Neuronal stem cell (in vitro differentiated cells): ENCODE results near the gene IDE.

Source experiments
- DNase-seq: peaks from one replicate; pipeline ENCODE4 v3.0.0-alpha.2; 2013; ENCODE audit warnings: low spot score
- H2AFZ ChIP-seq: one replicate; pipeline ENCODE4 v1.6.1; 2013; ENCODE audit warnings: mild to moderate bottlenecking, low read length, inconsistent platforms
- H2AK5ac ChIP-seq: 2 replicates; pipeline ENCODE4 v1.6.1; 2013; ENCODE audit warnings: low read depth, mild to moderate bottlenecking, inconsistent platforms, low read length, moderate library complexity, mixed read lengths
- H2BK120ac ChIP-seq: 2 replicates; pipeline ENCODE4 v1.6.1; 2013; ENCODE audit warnings: low read depth, mild to moderate bottlenecking, inconsistent platforms, low read length, moderate library complexity, mixed read lengths
- H2BK12ac ChIP-seq: one replicate; pipeline ENCODE4 v1.6.1; 2013; ENCODE audit warnings: low read length, inconsistent platforms
- H2BK15ac ChIP-seq: 2 replicates; pipeline ENCODE4 v1.6.1; 2013; ENCODE audit warnings: mild to moderate bottlenecking, low read length, inconsistent platforms, mixed read lengths
- H2BK5ac ChIP-seq: one replicate; pipeline ENCODE4 v1.6.1; 2013; ENCODE audit warnings: inconsistent platforms, mild to moderate bottlenecking, low read length, moderate library complexity
- H3K14ac ChIP-seq: one replicate; pipeline ENCODE4 v1.6.1; 2013; ENCODE audit warnings: low read length, inconsistent platforms
- H3K18ac ChIP-seq: 2 replicates; pipeline ENCODE4 v1.6.1; 2013; ENCODE audit warnings: low read length, inconsistent platforms
- H3K23ac ChIP-seq: 2 replicates; pipeline ENCODE4 v1.6.1; 2013; ENCODE audit warnings: low read depth, mild to moderate bottlenecking, mixed read lengths, low read length, inconsistent platforms; ENCODE audit not compliant: poor library complexity
- H3K27ac ChIP-seq: replicated peaks from 3 replicates; pipeline ENCODE4 v1.5.1; 2013; ENCODE audit warnings: low read length, inconsistent platforms
- H3K27me3 ChIP-seq, 3 experiments: 2 replicates each; pipeline ENCODE4 v1.6.1; 2013; ENCODE audit warnings: low read length in 3 of 3, mild to moderate bottlenecking in 2 of 3, inconsistent platforms in 1 of 3, low read depth in 1 of 3, mixed read lengths in 1 of 3, moderate library complexity in 1 of 3; ENCODE audit not compliant: control insufficient read depth in 3 of 3, insufficient read depth in 3 of 3
- H3K36me3 ChIP-seq, 2 donors: replicated peaks in 1 of 2; 2 replicates each; pipeline ENCODE4 v1.6.1; 2013; ENCODE audit warnings: low read length in 2 of 2; ENCODE audit not compliant: control insufficient read depth in 2 of 2, insufficient read depth in 2 of 2
- H3K4ac ChIP-seq: 2 replicates; pipeline ENCODE4 v1.6.1; 2013; ENCODE audit warnings: inconsistent platforms, mild to moderate bottlenecking, low read length, moderate library complexity
- H3K4me1 ChIP-seq, 2 donors: 1 replicate in 1 of 2; 2 replicates in 1 of 2; pipeline ENCODE4 v1.6.1; 2013; ENCODE audit warnings: low read length in 2 of 2, low read depth in 1 of 2; ENCODE audit not compliant: control insufficient read depth in 2 of 2, insufficient read depth in 1 of 2
- H3K4me2 ChIP-seq: one replicate; pipeline ENCODE4 v1.6.1; 2013; ENCODE audit warnings: mild to moderate bottlenecking, low read length, inconsistent platforms; ENCODE audit not compliant: insufficient read depth, poor library complexity, severe bottlenecking
- H3K4me3 ChIP-seq, 2 donors: 2 replicates each; pipeline ENCODE4 v1.5.1; 2013; ENCODE audit warnings: low read length in 2 of 2, mild to moderate bottlenecking in 2 of 2, inconsistent platforms in 1 of 2, moderate library complexity in 1 of 2
- H3K79me1 ChIP-seq: one replicate; pipeline ENCODE4 v1.6.1; 2013; ENCODE audit warnings: low read depth, mild to moderate bottlenecking, inconsistent platforms, low read length, moderate library complexity
- H3K9ac ChIP-seq: one replicate; pipeline ENCODE4 v1.6.1; 2013; ENCODE audit warnings: mild to moderate bottlenecking, low read depth, low read length, inconsistent platforms; ENCODE audit not compliant: poor library complexity
- H3K9me3 ChIP-seq, 2 donors: replicated peaks in 1 of 2; 2 replicates each; pipeline versions ENCODE3 to v1.6.1; 2013; ENCODE audit warnings: low read length in 2 of 2, mild to moderate bottlenecking in 2 of 2, inconsistent platforms in 1 of 2, low read depth in 1 of 2, mixed read lengths in 1 of 2, moderate library complexity in 1 of 2; ENCODE audit not compliant: control insufficient read depth in 2 of 2, insufficient read depth in 1 of 2
- H4K8ac ChIP-seq: one replicate; pipeline ENCODE4 v1.6.1; 2013; ENCODE audit warnings: low read depth, mild to moderate bottlenecking, inconsistent platforms, low read length, moderate library complexity
- H4K91ac ChIP-seq: one replicate; pipeline ENCODE4 v1.6.1; 2013; ENCODE audit warnings: low read length, low read depth, mild to moderate bottlenecking, inconsistent platforms; ENCODE audit not compliant: poor library complexity
- WGBS, 2 donors: extraction: QIAGEN DNeasy Blood & Tissue Kit; methylation state at CpG; one replicate each; pipeline ENCODE4 v1.1.7; 2013; ENCODE audit warnings: missing lambda C conversion rate in 2 of 2, mixed read lengths in 1 of 2; ENCODE audit not compliant: insufficient read length in 2 of 2, insufficient replicate concordance in 1 of 2; ENCODE audit errors: extremely low coverage in 2 of 2; 5-methylcytosine and 5-hydroxymethylcytosine counted together

IDE gene

DNA sequence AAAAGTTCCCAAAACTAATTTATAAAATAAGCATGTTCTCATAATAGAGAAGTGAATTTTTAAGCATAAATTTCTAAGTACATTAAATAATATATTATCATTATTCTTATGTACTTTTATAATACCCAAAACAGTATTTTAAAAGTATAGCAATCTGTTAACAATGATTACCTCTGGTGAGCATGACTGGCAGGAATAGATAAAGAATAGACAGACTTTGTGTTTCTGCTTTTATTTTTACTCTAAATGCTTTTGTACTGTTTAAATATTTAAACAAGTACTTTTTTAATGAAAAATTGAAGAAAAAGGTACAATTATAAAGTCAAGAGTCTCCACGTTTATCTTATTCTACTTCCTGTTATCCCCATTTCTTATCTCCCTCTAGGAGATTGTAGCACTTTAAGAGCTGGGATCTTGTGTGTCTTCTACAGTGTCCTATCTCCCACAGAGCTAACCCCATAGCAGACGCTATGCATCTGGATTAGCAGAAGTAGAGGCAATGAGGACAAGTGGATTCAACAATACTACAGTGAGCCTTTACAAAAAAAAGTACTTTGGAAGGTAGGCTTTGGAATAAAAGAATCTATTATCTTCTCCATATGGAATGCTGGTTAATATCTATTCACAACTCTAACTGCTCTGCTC lies 42.9 kb downstream of the IDE start:
- H2AFZ ChIP-seq: no peak overlapping the region
- no peak overlapping the region for H4K91ac ChIP-seq
- no peak overlapping the region for H3K14ac ChIP-seq
- H3K27ac ChIP-seq: no peak overlapping the region
- H2AK5ac ChIP-seq: no peak overlapping the region
- H3K9ac ChIP-seq: no peak overlapping the region
- peaks cover 0 to 2% of the 10 kb centered on the region in 2 donors for H3K4me1 ChIP-seq
- no CpG with 5 or more reads among the region's 2 CpGs for WGBS, 2 donors
- no peak overlapping the region for H3K4ac ChIP-seq
- no peak overlapping the region for H3K18ac ChIP-seq
- no peaks in the 10 kb centered on the region for H3K9me3 ChIP-seq
- H3K4me3 ChIP-seq: no peak overlapping the region
- H2BK120ac ChIP-seq: no peak overlapping the region
- H2BK5ac ChIP-seq: no peak overlapping the region
- H2BK15ac ChIP-seq: no peak overlapping the region
- no peak overlapping the region for H2BK12ac ChIP-seq
- peaks cover 2 to 81% of the 10 kb centered on the region in 2 donors for H3K36me3 ChIP-seq
- DNase-seq: no peak
- H3K27me3 ChIP-seq: no peaks in the 10 kb centered on the region
- no peak overlapping the region for H4K8ac ChIP-seq
- H3K23ac ChIP-seq: no peak overlapping the region
- H3K79me1 ChIP-seq: no peaks in the 10 kb centered on the region
- no peak overlapping the region for H3K4me2 ChIP-seq

DNA sequence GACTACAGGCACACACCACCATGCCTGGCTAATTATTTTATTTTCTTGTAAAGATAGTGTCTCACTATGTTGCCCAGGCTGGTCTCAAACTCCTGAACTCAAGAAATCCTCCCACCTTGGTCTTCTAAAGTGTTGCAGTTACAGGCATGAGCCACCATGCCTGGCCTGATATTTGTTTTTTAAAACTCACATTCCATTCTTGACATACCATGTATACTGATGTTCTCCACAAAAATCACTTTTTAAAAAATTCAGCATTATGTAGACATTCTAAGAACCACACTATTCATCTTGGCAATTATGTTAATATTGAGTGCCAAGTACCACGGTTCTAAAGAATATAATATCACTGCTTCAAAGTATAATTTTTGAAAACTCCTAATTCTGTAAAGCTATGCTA lies 43.5 kb downstream of the IDE start:
- Histone ChIP-seq H4K8ac (no peak overlapping the region), H3K14ac (no peak overlapping the region), H2AFZ (no peak overlapping the region), H2BK5ac (no peak overlapping the region), H3K9me3 (no peaks in the 10 kb centered on the region), H4K91ac (no peak overlapping the region), H3K4me1 (peaks cover 0 to 2% of the 10 kb centered on the region in 2 donors), H2AK5ac (no peak overlapping the region), H3K36me3 (peaks cover 2 to 80% of the 10 kb centered on the region in 2 donors), H3K27me3 (no peaks in the 10 kb centered on the region), H3K79me1 (no peaks in the 10 kb centered on the region), H3K4ac (no peak overlapping the region), H2BK12ac (no peak overlapping the region), H2BK120ac (no peak overlapping the region), H3K4me2 (no peak overlapping the region), H3K18ac (no peak overlapping the region), H3K4me3 (no peak overlapping the region), H3K27ac (no peak overlapping the region), H2BK15ac (no peak overlapping the region), H3K23ac (no peak overlapping the region), H3K9ac (no peak overlapping the region)
- no CpG with 5 or more reads among the region's 1 CpG for WGBS, 2 donors
- DNase-seq: no peak

DNA sequence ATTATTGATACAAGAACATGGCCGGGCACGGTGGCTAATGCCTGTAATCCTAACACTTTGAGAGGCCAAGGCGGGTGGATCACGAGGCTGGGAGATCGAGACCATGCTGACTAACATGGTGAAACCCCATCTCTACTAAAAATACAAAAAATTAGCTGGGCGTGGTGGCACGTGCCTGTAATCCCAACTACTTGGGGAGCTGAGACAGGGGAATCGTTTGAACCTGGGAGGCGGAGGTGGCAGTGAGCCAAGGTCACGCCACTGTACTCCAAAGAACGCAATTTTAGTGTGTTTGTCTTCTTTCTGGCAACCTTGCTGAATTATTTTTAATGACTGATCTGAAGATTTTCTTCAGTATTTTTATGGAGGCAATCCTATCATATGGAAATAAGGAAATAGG lies 46.2 kb downstream of the IDE start:
- H2BK12ac ChIP-seq: no peak overlapping the region
- no peaks in the 10 kb centered on the region for H3K27me3 ChIP-seq
- no peak overlapping the region for H2BK15ac ChIP-seq
- H2BK5ac ChIP-seq: no peak overlapping the region
- H2AK5ac ChIP-seq: no peak overlapping the region
- H3K9me3 ChIP-seq: no peaks in the 10 kb centered on the region
- no peak overlapping the region for H3K4ac ChIP-seq
- WGBS, 2 donors: no CpG with 5 or more reads among the region's 11 CpGs
- no peak overlapping the region for H4K91ac ChIP-seq
- DNase-seq: no peak
- no peak overlapping the region for H3K23ac ChIP-seq
- no peak overlapping the region for H3K18ac ChIP-seq
- H3K27ac ChIP-seq: no peak overlapping the region
- no peak overlapping the region for H4K8ac ChIP-seq
- peaks cover 2 to 76% of the 10 kb centered on the region in 2 donors for H3K36me3 ChIP-seq
- H2AFZ ChIP-seq: no peak overlapping the region
- H3K79me1 ChIP-seq: no peaks in the 10 kb centered on the region
- no peak overlapping the region for H3K4me3 ChIP-seq
- H3K14ac ChIP-seq: no peak overlapping the region
- no peak overlapping the region for H3K4me2 ChIP-seq
- peaks cover 0 to 5% of the 10 kb centered on the region in 2 donors for H3K4me1 ChIP-seq
- H2BK120ac ChIP-seq: no peak overlapping the region
- H3K9ac ChIP-seq: no peak overlapping the region

DNA sequence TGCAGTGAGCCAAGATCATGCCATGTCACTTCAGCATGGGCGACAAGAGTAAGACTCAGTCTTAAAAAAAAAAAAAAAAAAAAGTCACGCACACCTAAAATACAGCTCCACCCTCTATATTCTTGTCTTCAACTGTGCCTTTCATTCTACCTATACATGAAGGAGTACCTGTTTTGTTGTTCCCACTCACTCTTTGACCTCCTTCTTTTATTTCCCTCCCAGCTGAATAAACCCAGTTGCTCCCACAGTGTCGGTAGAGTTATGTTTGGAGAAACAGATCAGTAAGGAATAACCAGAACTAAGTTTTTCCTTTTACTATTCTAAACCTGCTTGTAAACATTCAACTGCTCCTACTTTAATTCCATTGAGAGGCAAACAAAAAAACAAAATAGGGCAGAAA lies 50.3 kb downstream of the IDE start:
- H2BK120ac ChIP-seq: no peak overlapping the region
- no CpG with 5 or more reads among the region's 3 CpGs for WGBS, 2 donors
- no peak overlapping the region for H2AK5ac ChIP-seq
- H3K4me1 ChIP-seq: peaks cover 0 to 3% of the 10 kb centered on the region in 2 donors
- no peak overlapping the region for H3K4me2 ChIP-seq
- H3K27me3 ChIP-seq: no peaks in the 10 kb centered on the region
- H2BK15ac ChIP-seq: no peak overlapping the region
- H3K18ac ChIP-seq: no peak overlapping the region
- DNase-seq: no peak
- H2BK12ac ChIP-seq: no peak overlapping the region
- peaks cover 0 to 50% of the 10 kb centered on the region in 2 donors for H3K36me3 ChIP-seq
- no peak overlapping the region for H3K4me3 ChIP-seq
- H4K8ac ChIP-seq: no peak overlapping the region
- H2AFZ ChIP-seq: no peak overlapping the region
- no peak overlapping the region for H2BK5ac ChIP-seq
- no peak overlapping the region for H3K23ac ChIP-seq
- no peaks in the 10 kb centered on the region for H3K79me1 ChIP-seq
- H3K14ac ChIP-seq: no peak overlapping the region
- H3K4ac ChIP-seq: no peak overlapping the region
- no peaks in the 10 kb centered on the region for H3K9me3 ChIP-seq
- no peak overlapping the region for H4K91ac ChIP-seq
- H3K9ac ChIP-seq: no peak overlapping the region
- H3K27ac ChIP-seq: no peak overlapping the region
